Measurements from ENCODE around the gene BICD2. TPM values are rescaled to one million over a fixed set of nuclear protein-coding genes. Genes with fewer than 3 reads are reported as not detected.

BICD2 gene
- total RNA-seq, 4 donors from 2014 or later = 135 to 201 (median 153) TPM

GRCh38 chr9:92740009-92740408, 24.6 kb downstream of the BICD2 start:
- no peaks in the 10 kb centered on the region for H3K36me3 ChIP-seq
- peak overlapping the region; percentile 82 for H3K27ac ChIP-seq
- no peak for DNase-seq (ENCODE audit: low spot score in 2 of 2)
- no peak for TF ChIP-seq POLR2A (IDR thresholded peaks at IDR 0.05)
- no peak for TF ChIP-seq EP300 (IDR thresholded peaks at IDR 0.05)
- no peak for TF ChIP-seq POLR2AphosphoS5 (IDR thresholded peaks at IDR 0.05)
- no peak for TF ChIP-seq CTCF (IDR thresholded peaks at IDR 0.05)
- no peaks in the 10 kb centered on the region for H3K27me3 ChIP-seq
- 45% methylated on average over 3 of the region's 3 CpGs for WGBS
- no peak overlapping the region for H3K4me3 ChIP-seq
- H3K9me3 ChIP-seq = no peaks in the 10 kb centered on the region
- peaks cover 77% of the 10 kb centered on the region for H3K4me1 ChIP-seq

GRCh38 chr9:92739346-92739970, 25.2 kb downstream of the BICD2 start:
- Histone ChIP-seq H3K27me3 (no peaks in the 10 kb centered on the region), H3K4me3 (no peak overlapping the region), H3K27ac (peak overlapping the region; percentile 82), H3K4me1 (peaks cover 80% of the 10 kb centered on the region), H3K36me3 (no peaks in the 10 kb centered on the region), H3K9me3 (no peaks in the 10 kb centered on the region)
- DNase-seq (ENCODE audit: low spot score in 2 of 2) = peak; percentile 46 to 69
- WGBS = 77% methylated on average over 11 of the region's 11 CpGs
- TF ChIP-seq POLR2A (IDR thresholded peaks at IDR 0.05) (no peak), CTCF (IDR thresholded peaks at IDR 0.05) (no peak), POLR2AphosphoS5 (IDR thresholded peaks at IDR 0.05) (no peak), EP300 (IDR thresholded peaks at IDR 0.05) (no peak)

- Histone ChIP-seq H3K36me3 (no peaks in the 10 kb centered on the region), H3K4me1 (peaks cover 74% of the 10 kb centered on the region), H3K4me3 (no peak overlapping the region), H3K27ac (peak overlapping the region; percentile 82), H3K9me3 (no peaks in the 10 kb centered on the region), H3K27me3 (no peaks in the 10 kb centered on the region)
- WGBS = 47% methylated on average over 3 of the region's 5 CpGs
- peak; percentile 66 to 79 for DNase-seq (ENCODE audit: low spot score in 2 of 2)
- no peak for TF ChIP-seq POLR2A (IDR thresholded peaks at IDR 0.05)
- TF ChIP-seq EP300 (IDR thresholded peaks at IDR 0.05) = no peak
Measured at GRCh38 chr9:92738661-92739081, 26.0 kb downstream of the BICD2 start.

- Histone ChIP-seq H3K27me3 (no peaks in the 10 kb centered on the region), H3K27ac (peak overlapping the region; percentile 82), H3K4me1 (peaks cover 71% of the 10 kb centered on the region), H3K36me3 (no peaks in the 10 kb centered on the region), H3K9me3 (no peaks in the 10 kb centered on the region), H3K4me3 (no peak overlapping the region)
- TF ChIP-seq POLR2A (IDR thresholded peaks at IDR 0.05) (no peak), EP300 (IDR thresholded peaks at IDR 0.05) (no peak), CTCF (IDR thresholded peaks at IDR 0.05) (no peak), POLR2AphosphoS5 (IDR thresholded peaks at IDR 0.05) (no peak)
- 69% methylated on average over 8 of the region's 13 CpGs for WGBS
- peak; percentile 53 to 75 for DNase-seq (ENCODE audit: low spot score in 2 of 2)
Measured at GRCh38 chr9:92737611-92738299, 26.9 kb downstream of the BICD2 start.

GRCh38 chr9:92737216-92737606, 27.4 kb downstream of the BICD2 start:
- peak; percentile 26 to 31 for DNase-seq (ENCODE audit: low spot score in 2 of 2)
- Histone ChIP-seq H3K27me3 (no peaks in the 10 kb centered on the region), H3K4me3 (no peak overlapping the region), H3K36me3 (no peaks in the 10 kb centered on the region), H3K27ac (peak overlapping the region; percentile 82), H3K9me3 (no peaks in the 10 kb centered on the region), H3K4me1 (peaks cover 71% of the 10 kb centered on the region)
- TF ChIP-seq EP300 (IDR thresholded peaks at IDR 0.05) = no peak
- no peak for TF ChIP-seq CTCF (IDR thresholded peaks at IDR 0.05)
- no peak for TF ChIP-seq POLR2AphosphoS5 (IDR thresholded peaks at IDR 0.05)
- TF ChIP-seq POLR2A (IDR thresholded peaks at IDR 0.05) = no peak
- 57% methylated on average over 6 of the region's 6 CpGs for WGBS

All from suprapubic skin (tissue), 4 donors.